Activated B cell treated with CpG ODN at 0.5 μM for 24 hours (primary cell): ENCODE data around the gene PNPLA7. TPM values are rescaled to one million over a fixed set of nuclear protein-coding genes. Genes with fewer than 3 reads are reported as not detected.

Source experiments
- ATAC-seq: fragments of 200-7000 bp; cut with Tn5 transposase; one replicate; pipeline ENCODE4 v1.10.0; 2021; ENCODE audit warnings: low read depth, mild to moderate bottlenecking, moderate library complexity
- CTCF ChIA-PET: fragments of 350-600 bp; sonication (Branson Sonifier 250); formaldehyde crosslinking; loops from one replicate; lab custom pipeline; 2021; ENCODE audit warnings: antibody characterized with exemption; lab: Charles Lee
- POLR2A ChIA-PET: fragments of 350-600 bp; sonication (Branson Sonifier 250); formaldehyde crosslinking; loops from one replicate; lab custom pipeline; 2021; ENCODE audit warnings: antibody characterized with exemption; lab: Charles Lee
- DNase-seq: peaks from one replicate; pipeline ENCODE4 v3.0.0; 2022
- H3K27ac Mint-ChIP-seq: one replicate; pipeline ENCODE4 v1.8.0; 2020; ENCODE audit warnings: mixed read lengths
- H3K27me3 Mint-ChIP-seq: one replicate; pipeline ENCODE4 v1.8.0; 2021; ENCODE audit warnings: mixed read lengths
- H3K36me3 Mint-ChIP-seq: one replicate; pipeline ENCODE4 v1.8.0; 2021; ENCODE audit warnings: low read depth, mixed read lengths
- H3K4me1 Mint-ChIP-seq: one replicate; pipeline ENCODE4 v1.8.0; 2021; ENCODE audit warnings: mixed read lengths
- H3K4me3 Mint-ChIP-seq: one replicate; pipeline ENCODE4 v1.8.0; 2020; ENCODE audit warnings: mild to moderate bottlenecking, mixed read lengths
- H3K9me3 Mint-ChIP-seq: one replicate; pipeline ENCODE4 v1.8.0; 2020; ENCODE audit warnings: mixed read lengths
- intact Hi-C: fragments of 100-400 bp; cut with micrococcal nuclease; formaldehyde crosslinking; loops from one replicate; pipeline ENCODE4 v1.15.1; 2024
- total RNA-seq: library from RNA; stranded (reverse); gene quantifications from 2 replicates; pipeline ENCODE4 v1.2.3, GENCODE V29; 2022
- TF ChIP-seq, protein P1 (sequence below): fragments of 200-600 bp; IDR thresholded peaks from one replicate; pipeline ENCODE4 v1.8.0; 2022; ENCODE audit warnings: antibody characterized with exemption, mild to moderate bottlenecking

Gene PNPLA7
- total RNA-seq, 1 donor from 2014 or later = 5.5 TPM

DNA sequence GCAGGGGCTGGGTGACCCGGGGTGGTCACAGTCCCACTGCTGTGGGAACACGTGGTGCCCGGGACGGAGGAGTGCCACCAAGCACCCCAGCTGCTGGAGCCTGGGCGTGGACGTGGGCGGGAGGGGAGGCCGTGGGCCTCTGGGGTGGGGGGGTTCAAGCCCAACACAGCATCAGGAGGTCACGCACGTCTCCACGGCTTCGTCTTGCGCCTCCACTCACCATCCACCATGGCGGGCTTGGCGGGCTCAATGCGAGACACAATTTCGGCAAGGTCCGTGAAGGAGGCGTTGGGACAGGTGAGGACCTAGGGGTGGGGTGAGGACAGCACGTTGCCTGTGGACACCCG lies 88.9 kb downstream of the PNPLA7 start:
- peaks cover 13% of the 10 kb centered on the region for H3K4me1 Mint-ChIP-seq
- ChIA-PET POLR2A (interaction anchor here (0.6 to 1.4 kb wide), 6 partner anchors 38 to 734 kb away, joined by 3 to 11 read pairs (median 3); partner anchors contain the start of genes EXD3, NOXA1 and TOR4A), CTCF (no interaction called here)
- no peak overlapping the region for H3K27ac Mint-ChIP-seq
- DNase-seq (no peak), ATAC-seq (no peak)
- TF ChIP-seq, protein P1, sequence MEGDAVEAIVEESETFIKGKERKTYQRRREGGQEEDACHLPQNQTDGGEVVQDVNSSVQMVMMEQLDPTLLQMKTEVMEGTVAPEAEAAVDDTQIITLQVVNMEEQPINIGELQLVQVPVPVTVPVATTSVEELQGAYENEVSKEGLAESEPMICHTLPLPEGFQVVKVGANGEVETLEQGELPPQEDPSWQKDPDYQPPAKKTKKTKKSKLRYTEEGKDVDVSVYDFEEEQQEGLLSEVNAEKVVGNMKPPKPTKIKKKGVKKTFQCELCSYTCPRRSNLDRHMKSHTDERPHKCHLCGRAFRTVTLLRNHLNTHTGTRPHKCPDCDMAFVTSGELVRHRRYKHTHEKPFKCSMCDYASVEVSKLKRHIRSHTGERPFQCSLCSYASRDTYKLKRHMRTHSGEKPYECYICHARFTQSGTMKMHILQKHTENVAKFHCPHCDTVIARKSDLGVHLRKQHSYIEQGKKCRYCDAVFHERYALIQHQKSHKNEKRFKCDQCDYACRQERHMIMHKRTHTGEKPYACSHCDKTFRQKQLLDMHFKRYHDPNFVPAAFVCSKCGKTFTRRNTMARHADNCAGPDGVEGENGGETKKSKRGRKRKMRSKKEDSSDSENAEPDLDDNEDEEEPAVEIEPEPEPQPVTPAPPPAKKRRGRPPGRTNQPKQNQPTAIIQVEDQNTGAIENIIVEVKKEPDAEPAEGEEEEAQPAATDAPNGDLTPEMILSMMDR = no peak
- no peaks in the 10 kb centered on the region for H3K27me3 Mint-ChIP-seq
- H3K9me3 Mint-ChIP-seq = no peaks in the 10 kb centered on the region
- H3K36me3 Mint-ChIP-seq = peaks cover 4% of the 10 kb centered on the region
- H3K4me3 Mint-ChIP-seq = no peak overlapping the region
- intact Hi-C loops = no loop called here

DNA sequence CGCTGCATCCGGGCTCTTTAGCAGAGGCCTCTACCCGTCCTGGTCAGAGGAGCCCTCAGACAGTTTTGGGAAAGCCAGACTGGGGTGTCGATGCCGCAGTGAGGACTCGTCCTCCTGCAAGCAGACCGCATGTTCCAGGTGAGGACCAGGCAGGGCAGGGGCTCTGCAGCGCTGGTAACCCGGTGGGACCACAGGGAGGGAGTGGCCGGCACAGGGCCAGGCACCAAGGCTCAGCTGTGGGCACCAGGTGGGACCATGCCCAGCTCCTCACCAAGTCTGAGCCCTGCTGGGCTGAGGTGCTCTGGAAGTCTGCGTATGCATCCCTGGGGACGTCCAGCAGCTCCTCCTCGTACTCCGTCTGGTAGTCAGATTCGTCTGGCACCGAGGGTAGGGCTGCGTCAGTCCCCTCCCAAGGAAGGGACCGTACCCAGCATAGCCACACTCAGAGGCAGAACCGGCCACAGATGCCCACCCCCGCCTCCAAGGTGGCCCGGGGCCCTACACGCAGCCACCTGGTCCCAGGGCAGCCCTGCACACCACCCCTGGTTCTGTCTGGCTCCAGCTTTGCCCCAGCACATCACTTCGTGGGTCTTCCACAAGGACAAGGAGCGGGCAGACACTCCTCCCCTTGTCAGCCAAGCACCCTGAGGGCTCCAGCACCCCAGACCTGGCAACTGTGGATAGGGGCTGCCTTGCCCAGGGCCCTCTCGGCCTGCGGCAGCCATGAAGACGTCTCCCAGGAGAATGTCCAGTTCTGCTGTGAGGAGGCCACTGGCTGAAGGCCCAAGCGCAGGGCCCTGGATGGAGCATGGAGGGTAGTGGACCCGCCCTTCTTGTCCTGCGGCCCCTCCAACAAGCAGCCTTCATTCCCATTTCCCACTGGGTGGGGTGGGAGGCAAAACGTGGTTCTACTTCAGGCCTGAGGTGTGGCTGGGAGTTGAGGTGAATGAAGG lies 89.6 kb downstream of the PNPLA7 start:
- Mint-ChIP-seq H3K9me3 (no peaks in the 10 kb centered on the region), H3K27me3 (no peaks in the 10 kb centered on the region), H3K4me1 (peaks cover 16% of the 10 kb centered on the region), H3K36me3 (peaks cover 7% of the 10 kb centered on the region), H3K4me3 (no peak overlapping the region), H3K27ac (no peak overlapping the region)
- ChIA-PET POLR2A (no interaction called here), CTCF (no interaction called here)
- ATAC-seq (no peak), DNase-seq (no peak)
- TF ChIP-seq, protein P1 = no peak
- intact Hi-C loops = no loop called here

DNA sequence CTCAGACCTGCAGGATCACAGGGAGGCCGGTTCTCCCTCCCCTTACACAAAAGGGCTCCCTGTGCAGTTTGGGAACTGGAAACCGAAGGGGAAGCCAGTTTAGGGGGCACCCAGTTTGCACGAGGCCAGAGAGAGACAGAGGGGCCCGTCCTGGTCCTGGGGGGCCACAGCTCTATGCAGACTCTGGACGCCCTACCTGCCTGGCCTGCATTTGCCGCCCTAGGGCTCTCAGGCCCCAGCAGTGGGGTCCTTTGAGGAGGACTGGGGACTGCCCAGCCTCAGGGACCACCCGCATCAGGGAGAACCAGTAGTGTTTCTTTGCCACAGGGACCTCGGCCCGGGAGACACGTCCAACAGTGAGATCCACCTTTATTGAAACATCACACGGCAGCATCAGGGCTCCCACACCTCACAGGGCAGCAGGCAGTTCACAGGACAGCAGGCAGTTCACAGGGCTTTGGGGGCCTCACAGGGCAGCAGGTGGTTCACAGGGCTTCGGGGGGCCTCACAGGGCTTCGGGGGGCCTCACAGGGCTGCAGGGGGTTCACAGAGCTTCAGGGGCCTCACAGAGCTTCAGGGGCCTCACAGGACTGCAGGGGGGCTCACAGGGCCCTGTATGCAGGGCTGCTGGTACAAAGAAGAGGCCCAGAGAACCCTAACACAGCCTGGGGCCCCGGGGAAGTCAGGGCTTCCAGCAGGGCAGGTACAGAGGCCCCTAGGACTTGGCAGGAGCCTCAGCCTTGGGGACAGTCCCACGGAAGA lies 90.4 kb downstream of the PNPLA7 start:
- intact Hi-C loops = loop anchor here (2.0 kb wide), 2 partner anchors 145 to 669 kb away; partner anchors contain the start of genes ARRDC1 and TMEM141
- Mint-ChIP-seq H3K27me3 (no peaks in the 10 kb centered on the region), H3K4me3 (peak overlapping the region; percentile 73), H3K27ac (peak overlapping the region; percentile 46), H3K4me1 (peaks cover 19% of the 10 kb centered on the region), H3K36me3 (peaks cover 7% of the 10 kb centered on the region), H3K9me3 (no peaks in the 10 kb centered on the region)
- TF ChIP-seq, protein P1 = no peak
- POLR2A ChIA-PET = interaction anchor here (1.0 to 1.3 kb wide), 2 partner anchors 13 to 37 kb away, joined by 4 to 9 read pairs; partner anchors contain the start of genes EXD3 and NOXA1
- CTCF ChIA-PET = interaction anchor here (1.0 kb wide), 1 partner anchor 75 kb away, joined by 3 read pairs; no protein-coding TSS in a partner anchor
- ATAC-seq = no peak
- peak; percentile 17 for DNase-seq

DNA sequence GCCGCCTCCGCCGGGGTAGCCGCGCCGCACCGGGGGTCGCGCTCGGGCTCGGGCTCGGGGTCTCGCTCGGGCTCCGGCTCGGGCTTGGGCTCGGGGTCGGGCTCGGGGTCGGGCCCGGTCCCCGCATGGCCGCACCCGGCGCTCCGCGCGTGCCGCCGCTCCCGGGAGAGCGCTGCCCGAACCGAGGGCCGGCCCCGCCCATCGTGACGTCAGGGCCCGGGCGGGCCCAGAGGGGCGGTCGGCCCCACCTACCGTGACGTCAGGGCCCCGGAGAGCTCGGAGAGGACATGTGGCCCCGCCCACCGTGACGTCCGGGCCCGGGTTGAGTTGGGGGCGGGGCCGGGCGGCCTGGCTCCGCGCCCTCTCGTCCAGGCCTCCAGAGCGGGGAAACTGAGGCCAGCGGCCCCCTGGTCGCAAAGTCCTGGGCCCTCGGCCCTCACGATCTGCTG lies 91.0 kb downstream of the PNPLA7 start, which contains the start of gene NSMF:
Gene NSMF (minus strand): TSS at position 183 of the 449 bp plus-strand sequence. CDS start 232 bp downstream, outside the sequence.
- H3K4me3 Mint-ChIP-seq = peak within 1 kb of the TSS; percentile 73
- H3K27ac Mint-ChIP-seq = peak within 1 kb of the TSS; percentile 46
- intact Hi-C loops = loop anchor here (2.0 kb wide), 2 partner anchors 146 to 668 kb away; partner anchors contain the start of genes ARRDC1 and TMEM141
- ATAC-seq = peak; percentile 76
- H3K4me1 Mint-ChIP-seq = peaks cover 25% of the 10 kb centered on the region
- H3K36me3 Mint-ChIP-seq = peaks cover 7% of the 10 kb centered on the region
- no peaks in the 10 kb centered on the region for H3K9me3 Mint-ChIP-seq
- ChIA-PET CTCF (interaction anchor here (1.0 kb wide), 1 partner anchor 76 kb away, joined by 3 read pairs; no protein-coding TSS in a partner anchor), POLR2A (interaction anchor here (1.0 to 1.3 kb wide), 2 partner anchors 13 to 36 kb away, joined by 4 to 9 read pairs; partner anchors contain the start of genes EXD3 and NOXA1)
- DNase-seq = peak; percentile 98
- TF ChIP-seq, protein P1 = no peak
- H3K27me3 Mint-ChIP-seq = no peaks in the 10 kb centered on the region
